A549 (cell line): ENCODE results near the gene TNRC6C. TPM values are rescaled to one million over a fixed set of nuclear protein-coding genes. Genes with fewer than 3 reads are reported as not detected.

Experiments
- ATAC-seq, 2 experiments: fragments of 200-7000 bp in 1 of 2; fragments of >200 bp in 1 of 2; cut with Nextera tagmentation in 1 of 2; cut with Tn5 transposase in 1 of 2; 3 replicates each; pipeline versions ENCODE4 v1.8.0 to v1.9.1; 2018 to 2020; ENCODE audit warnings: mild to moderate bottlenecking in 1 of 2, moderate library complexity in 1 of 2
- CTCF ChIA-PET: fragments of 300-600 bp; sonication (Branson Sonifier 250); formaldehyde crosslinking; extraction: SDS; loops from one replicate; lab custom pipeline; 2021; ENCODE audit warnings: antibody characterized with exemption, inconsistent platforms; lab: Yijun Ruan, JAX
- POLR2A ChIA-PET: fragments of 350-600 bp; formaldehyde crosslinking; extraction: SDS; loops from one replicate; lab custom pipeline; 2021; ENCODE audit warnings: antibody characterized with exemption, inconsistent platforms; lab: Yijun Ruan, JAX
- DNase-seq, 2 experiments: peaks; one replicate each; pipeline versions ENCODE4 v3.0.0 to v3.0.0-alpha.2; 2011 to 2016; ENCODE audit warnings: low read depth in 1 of 2, low spot score in 1 of 2
- FAIRE-seq: peaks from 2 replicates; lab custom pipeline; 2011; peaks lifted over from hg19 to GRCh38; lab: Jason Lieb, UNC
- H3K27ac ChIP-seq, 2 experiments: fragments of >200 bp; sonication (Bioruptor Twin); formaldehyde crosslinking; 3 replicates each; pipeline ENCODE4 v1.5.1; 2016 to 2017
- H3K4me1 ChIP-seq: fragments of >200 bp; sonication (Bioruptor Twin); formaldehyde crosslinking; 3 replicates; pipeline ENCODE4 v1.6.1; 2016
- H3K4me2 ChIP-seq: fragments of >200 bp; sonication (Bioruptor Twin); formaldehyde crosslinking; 3 replicates; pipeline ENCODE4 v1.6.1; 2016
- H3K4me3 ChIP-seq: fragments of >200 bp; sonication (Bioruptor Twin); formaldehyde crosslinking; 3 replicates; pipeline ENCODE4 v1.5.1; 2016
- H3K9me3 ChIP-seq: fragments of >200 bp; sonication (Bioruptor Twin); formaldehyde crosslinking; 3 replicates; pipeline ENCODE4 v1.6.1; 2016
- ATOH8 ChIP-seq: fragments of 250-450 bp; sonication (Bioruptor Pico); IDR thresholded peaks from 2 replicates; pipeline ENCODE4 v1.5.0; 2020; ENCODE audit warnings: low read depth, mild to moderate bottlenecking, moderate library complexity
- BCL3 ChIP-seq: fragments of >200 bp; sonication (Bioruptor Twin); formaldehyde crosslinking; IDR thresholded peaks from 3 replicates; pipeline ENCODE4 v1.6.1; 2016
- BHLHE40 ChIP-seq: IDR thresholded peaks from 2 replicates; pipeline ENCODE4 v1.6.1; 2012; ENCODE audit warnings: low read depth, low read length, inconsistent platforms
- CBX8 ChIP-seq: fragments of 200-600 bp; sonication (generic); IDR thresholded peaks from 2 replicates; pipeline ENCODE4 v1.6.1; 2016
- EHMT2 ChIP-seq: fragments of 200-600 bp; sonication (generic); IDR thresholded peaks from 2 replicates; pipeline ENCODE4 v1.6.1; 2016; ENCODE audit warnings: antibody characterized with exemption, low read depth, mild to moderate bottlenecking, moderate library complexity
- EP300 ChIP-seq, 2 experiments: fragments of >200 bp; sonication (Bioruptor Twin); formaldehyde crosslinking; IDR thresholded peaks; 2 replicates in 1 of 2; 3 replicates in 1 of 2; pipeline ENCODE4 v1.6.1; 2016 to 2017
- ESRRA ChIP-seq: fragments of 150-350 bp; IDR thresholded peaks from 2 replicates; pipeline ENCODE4 v1.6.1; 2014; ENCODE audit warnings: mild to moderate bottlenecking, low read length, borderline replicate concordance
- HDAC2 ChIP-seq: fragments of 200-600 bp; sonication (generic); IDR thresholded peaks from 2 replicates; pipeline ENCODE4 v1.6.1; 2016
- HES2 ChIP-seq: fragments of >200 bp; sonication (Bioruptor Twin); formaldehyde crosslinking; IDR thresholded peaks from 2 replicates; pipeline ENCODE4 v1.6.1; 2016
- HEYL ChIP-seq: fragments of 250-450 bp; sonication (Bioruptor Pico); IDR thresholded peaks from 2 replicates; pipeline ENCODE4 v1.8.0; 2021; ENCODE audit warnings: mild to moderate bottlenecking, moderate library complexity
- HMGXB4 ChIP-seq: fragments of 250-450 bp; sonication (Bioruptor Pico); IDR thresholded peaks from 2 replicates; pipeline ENCODE4 v1.5.0; 2021; ENCODE audit warnings: mild to moderate bottlenecking, moderate library complexity, borderline replicate concordance
- HOXA7 ChIP-seq: fragments of 250-450 bp; sonication (Bioruptor Pico); IDR thresholded peaks from 2 replicates; pipeline ENCODE4 v1.5.0; 2020; ENCODE audit warnings: mild to moderate bottlenecking, moderate library complexity
- HOXB13 ChIP-seq: fragments of 250-450 bp; sonication (Bioruptor Pico); IDR thresholded peaks from 2 replicates; pipeline ENCODE4 v1.5.0; 2020; ENCODE audit warnings: low read depth, mild to moderate bottlenecking, moderate library complexity
- JUN ChIP-seq, 2 experiments: fragments of >200 bp; sonication (Bioruptor Twin); formaldehyde crosslinking; IDR thresholded peaks; 2 replicates in 1 of 2; 3 replicates in 1 of 2; pipeline ENCODE4 v1.6.1; 2016 to 2017
- KDM1A ChIP-seq: fragments of 200-600 bp; sonication (generic); IDR thresholded peaks from 2 replicates; pipeline ENCODE4 v1.6.1; 2016; ENCODE audit warnings: low read depth, mild to moderate bottlenecking
- MAX ChIP-seq: IDR thresholded peaks from 2 replicates; pipeline ENCODE4 v1.6.1; 2012
- NPAS2 ChIP-seq: fragments of 250-450 bp; sonication (Bioruptor Pico); IDR thresholded peaks from 2 replicates; pipeline ENCODE4 v1.8.0; 2022; ENCODE audit warnings: mild to moderate bottlenecking, moderate library complexity, borderline replicate concordance
- POLR2A ChIP-seq: IDR thresholded peaks from 2 replicates; pipeline ENCODE4 v1.6.1; 2012; ENCODE audit warnings: mild to moderate bottlenecking, low read length
- POLR2AphosphoS2 ChIP-seq: conservative IDR thresholded peaks from 2 replicates; pipeline ENCODE4 v1.6.1; 2012; ENCODE audit warnings: low read length, improper control_type of control experiment, inconsistent platforms
- RCOR1 ChIP-seq: fragments of 150-350 bp; IDR thresholded peaks from 2 replicates; pipeline ENCODE4 v1.6.1; 2014; ENCODE audit warnings: antibody characterized with exemption, low read length, low read depth
- RFX5 ChIP-seq: fragments of 450-650 bp; IDR thresholded peaks from 2 replicates; pipeline ENCODE4 v1.7.1; 2014; ENCODE audit warnings: antibody characterized with exemption, mild to moderate bottlenecking, moderate library complexity
- SREBF2 ChIP-seq: fragments of 450-650 bp; IDR thresholded peaks from 2 replicates; pipeline ENCODE4 v1.6.1; 2014; ENCODE audit warnings: mild to moderate bottlenecking, moderate library complexity
- WGBS: methylation state at CpG from one replicate; pipeline ENCODE4 v1.1.6; 2017; ENCODE audit errors: missing lambda C conversion rate; 5-methylcytosine and 5-hydroxymethylcytosine counted together
- polyA plus RNA-seq, 4 experiments: library from polyadenylated mRNA; depleted of rRNA in 3 of 4; stranded (reverse); fragments of >200 nt; fragmentation: RNase III in 1 of 4; extraction: RNeasy Plus Mini Kit Qiagen cat#74134 plus additional on column Dnase treatment in 1 of 4; gene quantifications; 2 replicates in 3 of 4; 3 replicates in 1 of 4; pipeline ENCODE4 v1.2.3, GENCODE V29; 2011 to 2017

Gene TNRC6C
- polyA plus RNA-seq, 2 of the 4 experiments (the other 2 are of a cell fraction): 1.3 to 1.9 TPM

- CTCF ChIA-PET: interaction anchor here (0.9 to 13.7 kb wide), 8 partner anchors 13 to 306 kb away, joined by 3 to 164 read pairs (median 15); no protein-coding TSS in a partner anchor
- Histone ChIP-seq H3K27ac (no peak overlapping the region), H3K4me3 (no peak overlapping the region), H3K4me2 (no peak overlapping the region)
- 91% methylated on average over 23 of the region's 25 CpGs for WGBS
- FAIRE-seq (no peak), DNase-seq (no peak)
- TF ChIP-seq POLR2AphosphoS2 (no peak), EHMT2 (no peak), BHLHE40 (no peak), POLR2A (no peak)
- TF ChIP-seq, all 56 proteins: peak for 0
- ATAC-seq: no peak
- peaks cover 14% of the 10 kb centered on the region for H3K4me1 ChIP-seq
- H3K9me3 ChIP-seq: no peaks in the 10 kb centered on the region
- POLR2A ChIA-PET: interaction anchor here (1.0 kb wide), 1 partner anchor 51 kb away, joined by 3 read pairs; no protein-coding TSS in a partner anchor
Measured at GRCh38 chr17:78125976-78126894, 167.7 kb downstream of the TNRC6C start.

- 92% methylated on average over 4 of the region's 6 CpGs for WGBS
- TF ChIP-seq NPAS2 (CRISPR knock-in tag) (no peak), CBX8 (no peak), EP300 (IDR thresholded peaks at IDR 0.05) (no peak), MAX (no peak), HMGXB4 (CRISPR knock-in tag) (no peak), HES2 (no peak), POLR2AphosphoS2 (no peak), KDM1A (no peak), HDAC2 (no peak), RCOR1 (no peak), HOXA7 (no peak), HOXB13 (CRISPR knock-in tag) (no peak), HEYL (CRISPR knock-in tag) (no peak), SREBF2 (no peak), JUN (IDR thresholded peaks at IDR 0.05) (no peak), ATOH8 (CRISPR knock-in tag) (no peak), ESRRA (no peak), BCL3 (no peak), RFX5 (no peak)
- ChIA-PET CTCF (interaction anchor here (1.0 to 13.7 kb wide), 6 partner anchors 9 to 49 kb away, joined by 3 to 164 read pairs (median 16); no protein-coding TSS in a partner anchor), POLR2A (interaction anchor here (1.0 kb wide), 1 partner anchor 50 kb away, joined by 3 read pairs; no protein-coding TSS in a partner anchor)
- ATAC-seq (no peak), DNase-seq (no peak), FAIRE-seq (no peak)
- Histone ChIP-seq H3K9me3 (no peaks in the 10 kb centered on the region), H3K4me1 (peaks cover 14% of the 10 kb centered on the region), H3K27ac (no peak overlapping the region; a peak in 1 of 6 replicates), H3K4me3 (no peak overlapping the region), H3K4me2 (peak overlapping the region; percentile 98; the same call in 2 of the 3 replicates)
Measured at GRCh38 chr17:78126895-78127238, 168.4 kb downstream of the TNRC6C start.
